GM12872 (cell line): ENCODE data around the gene SLC25A24.

Experiments used
- TF ChIP-seq, protein P1 (sequence below): IDR thresholded peaks from 3 replicates; pipeline ENCODE4 v1.5.1; 2011; ENCODE audit warnings: low read depth, mild to moderate bottlenecking, low read length, moderate library complexity; ENCODE audit not compliant: insufficient read depth

The SLC25A24 gene

DNA sequence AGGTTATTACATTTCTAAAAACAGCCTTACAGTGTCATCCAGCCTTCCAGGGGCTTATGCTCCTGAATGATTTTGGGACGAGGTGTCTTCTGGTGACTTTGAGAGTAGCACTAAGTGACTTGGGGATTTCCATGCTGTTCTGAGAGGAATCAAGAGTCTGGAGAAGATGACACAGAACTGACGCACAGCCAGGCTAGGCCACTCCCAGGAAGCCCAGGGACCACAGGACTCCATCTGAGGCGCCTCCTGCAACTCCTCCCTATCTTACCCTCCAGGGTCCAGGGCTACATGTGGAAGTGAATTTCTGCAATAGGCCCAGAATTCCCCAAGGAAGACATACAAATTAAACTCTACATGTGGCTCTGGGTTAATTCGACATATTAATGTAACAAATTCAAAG, 92.5 kb downstream of the SLC25A24 start:
- TF ChIP-seq, protein P1, sequence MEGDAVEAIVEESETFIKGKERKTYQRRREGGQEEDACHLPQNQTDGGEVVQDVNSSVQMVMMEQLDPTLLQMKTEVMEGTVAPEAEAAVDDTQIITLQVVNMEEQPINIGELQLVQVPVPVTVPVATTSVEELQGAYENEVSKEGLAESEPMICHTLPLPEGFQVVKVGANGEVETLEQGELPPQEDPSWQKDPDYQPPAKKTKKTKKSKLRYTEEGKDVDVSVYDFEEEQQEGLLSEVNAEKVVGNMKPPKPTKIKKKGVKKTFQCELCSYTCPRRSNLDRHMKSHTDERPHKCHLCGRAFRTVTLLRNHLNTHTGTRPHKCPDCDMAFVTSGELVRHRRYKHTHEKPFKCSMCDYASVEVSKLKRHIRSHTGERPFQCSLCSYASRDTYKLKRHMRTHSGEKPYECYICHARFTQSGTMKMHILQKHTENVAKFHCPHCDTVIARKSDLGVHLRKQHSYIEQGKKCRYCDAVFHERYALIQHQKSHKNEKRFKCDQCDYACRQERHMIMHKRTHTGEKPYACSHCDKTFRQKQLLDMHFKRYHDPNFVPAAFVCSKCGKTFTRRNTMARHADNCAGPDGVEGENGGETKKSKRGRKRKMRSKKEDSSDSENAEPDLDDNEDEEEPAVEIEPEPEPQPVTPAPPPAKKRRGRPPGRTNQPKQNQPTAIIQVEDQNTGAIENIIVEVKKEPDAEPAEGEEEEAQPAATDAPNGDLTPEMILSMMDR: no peak

DNA sequence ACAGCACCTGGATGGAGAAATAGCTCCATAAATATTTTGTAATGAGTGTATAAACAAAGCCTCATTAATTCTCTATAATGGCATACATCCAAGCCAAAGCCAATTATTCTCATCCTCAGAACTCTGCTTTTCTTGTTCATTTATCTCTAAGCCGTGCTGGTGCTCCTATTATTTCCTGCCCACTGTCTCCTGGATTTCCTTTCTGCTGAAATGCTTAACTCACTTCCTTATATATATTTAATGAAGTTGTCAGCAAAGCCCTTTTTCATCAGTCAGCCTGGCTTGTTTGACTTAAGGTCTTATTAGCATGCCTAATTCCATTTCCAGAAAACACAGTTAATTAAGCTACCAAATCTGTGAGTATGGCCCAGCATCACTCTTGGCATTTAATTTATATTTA, 93.4 kb downstream of the SLC25A24 start:
- TF ChIP-seq, protein P1: no peak

DNA sequence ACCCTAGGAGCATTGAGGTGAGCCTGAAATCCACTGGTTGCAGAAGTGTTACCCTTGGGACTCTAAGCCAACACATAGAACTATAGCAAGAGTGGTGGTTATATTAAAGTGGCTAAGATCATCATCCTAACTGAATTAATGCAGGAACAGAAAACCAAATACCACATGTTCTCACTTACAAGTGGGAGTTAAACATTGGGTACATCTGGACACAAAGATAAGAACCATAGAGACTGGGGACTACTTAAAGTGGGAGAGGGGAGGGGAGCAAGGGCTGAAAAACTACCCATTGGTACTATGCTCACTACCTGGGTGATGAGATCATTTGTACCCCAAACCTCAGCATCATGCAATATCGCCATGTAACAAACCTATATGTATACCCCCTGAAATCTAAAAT, 100.0 kb downstream of the SLC25A24 start:
- TF ChIP-seq, protein P1: no peak

DNA sequence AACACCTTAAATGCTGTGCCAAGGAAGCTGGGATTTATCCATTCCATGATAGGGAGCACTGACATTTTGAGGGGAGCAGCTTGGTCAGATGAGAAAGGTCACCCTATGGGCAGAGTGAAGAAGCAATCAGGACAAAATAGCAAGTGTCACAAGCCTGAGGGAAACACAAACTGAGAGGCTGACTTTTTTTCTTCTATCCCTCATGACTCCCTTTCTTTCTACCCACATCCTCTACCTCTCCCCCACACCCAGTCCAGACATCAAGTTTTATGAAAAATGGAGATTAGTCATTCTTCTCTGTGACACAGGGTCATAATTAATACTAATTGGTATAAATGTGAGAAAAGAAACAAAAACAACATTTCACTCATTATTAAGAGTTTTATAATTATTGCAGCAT, 103.1 kb downstream of the SLC25A24 start:
- TF ChIP-seq, protein P1: no peak

DNA sequence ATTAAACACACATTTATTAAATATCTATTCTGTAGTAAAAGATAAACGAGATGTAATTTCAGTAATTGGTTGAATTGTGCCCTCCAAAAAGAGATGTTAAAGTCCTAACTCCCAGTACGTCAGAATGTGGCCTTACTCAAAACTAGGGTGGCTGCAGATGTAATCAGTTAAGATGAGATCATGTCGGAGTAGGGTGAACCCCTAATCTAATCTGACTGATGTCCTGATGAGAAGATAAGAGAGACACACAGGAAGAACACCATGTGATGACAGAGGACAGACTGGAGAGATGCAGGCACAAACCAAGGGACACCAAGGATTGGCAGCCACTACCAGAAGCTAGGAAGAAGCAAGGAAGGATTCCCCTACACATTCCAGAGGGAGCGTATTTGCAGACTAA, 104.1 kb downstream of the SLC25A24 start:
- TF ChIP-seq, protein P1: no peak

DNA sequence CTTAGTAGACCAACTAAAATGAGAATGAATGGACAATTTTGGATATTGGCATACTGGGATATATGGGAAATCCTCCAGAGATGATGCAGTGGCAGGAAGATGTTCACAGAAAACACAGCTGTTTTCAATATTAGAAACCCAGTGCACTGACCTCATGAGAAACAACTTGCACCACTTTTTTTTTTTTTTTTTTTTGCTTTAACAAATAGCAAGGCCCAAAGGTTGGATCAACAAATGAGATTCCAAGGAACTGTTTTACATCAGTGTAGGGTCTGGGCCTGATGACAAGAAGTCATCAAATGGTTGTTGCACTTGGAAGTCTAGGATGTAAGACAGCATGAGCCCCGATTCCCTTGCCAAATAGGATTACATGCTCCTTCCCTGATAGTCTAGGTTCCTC, 110.7 kb downstream of the SLC25A24 start:
- TF ChIP-seq, protein P1: no peak

DNA sequence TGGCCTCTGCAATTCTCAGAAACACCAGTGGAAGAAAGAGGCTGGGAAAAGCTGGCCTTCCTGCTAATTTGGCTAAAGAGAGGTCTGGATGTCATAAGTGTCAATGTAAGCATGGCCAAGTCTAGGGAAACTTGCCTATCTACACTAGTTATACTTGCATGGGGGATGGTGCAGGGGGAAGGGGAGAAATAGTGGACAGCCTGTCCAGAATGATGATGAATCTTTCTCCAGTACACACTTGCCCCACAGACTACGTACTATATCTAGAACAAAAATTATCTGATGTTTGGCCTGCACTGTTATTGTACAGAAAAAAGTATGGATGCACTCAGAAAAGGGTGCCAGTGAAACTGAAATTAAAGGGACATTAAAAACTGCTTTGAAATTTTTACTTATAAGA, 114.5 kb downstream of the SLC25A24 start:
- TF ChIP-seq, protein P1: no peak
